A673 (cell line): ENCODE measurements around the gene SIN3B. TPM values are rescaled to one million over a fixed set of nuclear protein-coding genes. Genes with fewer than 3 reads are reported as not detected.

ENCODE experiments used
- BruUV-seq: library from RNA; stranded (reverse); fragments of 400-500 nt; replicated peaks from 2 replicates; lab custom pipeline; 2021; lab: Mats Ljungman, UMichigan
- CTCF ChIA-PET: fragments of 300-600 bp; sonication (Branson Sonifier 250); formaldehyde crosslinking; loops from one replicate; lab custom pipeline; 2022; ENCODE audit warnings: antibody characterized with exemption; lab: Charles Lee
- POLR2A ChIA-PET: fragments of 300-600 bp; sonication (Branson Sonifier 250); formaldehyde crosslinking; loops from one replicate; lab custom pipeline; 2022; ENCODE audit warnings: antibody characterized with exemption; ENCODE audit not compliant: low non-redundant PET; lab: Charles Lee
- DNase-seq: peaks from one replicate; pipeline ENCODE4 v3.0.0-alpha.2; 2015; ENCODE audit warnings: low spot score
- H3K27ac ChIP-seq: fragments of 200-600 bp; sonication (generic); 2 replicates; pipeline ENCODE4 v1.5.1; 2016; ENCODE audit warnings: mixed run types, low read depth, mild to moderate bottlenecking, mixed read lengths, antibody characterized with exemption, low read length; ENCODE audit not compliant: poor library complexity, severe bottlenecking
- H3K27me3 ChIP-seq: fragments of 200-600 bp; sonication (generic); replicated peaks from 2 replicates; pipeline ENCODE4 v1.6.1; 2017; ENCODE audit warnings: mixed run types, low read depth, mild to moderate bottlenecking, mixed read lengths, antibody characterized with exemption, low read length; ENCODE audit not compliant: insufficient read depth, poor library complexity
- H3K36me3 ChIP-seq: fragments of 200-600 bp; sonication (generic); 2 replicates; pipeline ENCODE4 v1.6.1; 2016; ENCODE audit warnings: mixed run types, mild to moderate bottlenecking, mixed read lengths, antibody characterized with exemption, low read length; ENCODE audit not compliant: insufficient read depth, poor library complexity, severe bottlenecking
- H3K4me1 ChIP-seq: fragments of 200-600 bp; sonication (generic); 2 replicates; pipeline ENCODE4 v1.6.1; 2017; ENCODE audit warnings: mixed run types, mild to moderate bottlenecking, mixed read lengths, antibody characterized with exemption, low read length; ENCODE audit not compliant: insufficient read depth, poor library complexity, severe bottlenecking
- H3K4me3 ChIP-seq: fragments of 200-600 bp; sonication (generic); 2 replicates; pipeline ENCODE4 v1.5.1; 2016; ENCODE audit warnings: low read depth, mixed run types, mild to moderate bottlenecking, mixed read lengths, low read length; ENCODE audit not compliant: poor library complexity, severe bottlenecking
- H3K9me3 ChIP-seq: fragments of 200-600 bp; sonication (generic); 2 replicates; pipeline ENCODE4 v1.6.1; 2016; ENCODE audit warnings: mixed run types, low read depth, mild to moderate bottlenecking, mixed read lengths, antibody characterized with exemption, low read length; ENCODE audit not compliant: poor library complexity, severe bottlenecking
- CTCF ChIP-seq: fragments of 300-800, 200-600 bp; sonication (generic); conservative IDR thresholded peaks from 2 replicates; pipeline ENCODE4 v1.5.1; 2017; ENCODE audit warnings: low read depth, mild to moderate bottlenecking, antibody characterized with exemption, low read length, moderate library complexity, mixed read lengths
- EZH2 ChIP-seq: fragments of 200-600 bp; sonication (generic); IDR thresholded peaks from 2 replicates; pipeline ENCODE4 v1.6.1; 2017; ENCODE audit warnings: borderline replicate concordance, low read depth, mild to moderate bottlenecking, mixed read lengths, antibody characterized with exemption, low read length; ENCODE audit not compliant: poor library complexity, severe bottlenecking
- intact Hi-C: fragments of 100-400 bp; cut with micrococcal nuclease; formaldehyde crosslinking; loops from one replicate; pipeline ENCODE4 v1.10.0; 2022; ENCODE audit not compliant: unreplicated experiment
- total RNA-seq: library from RNA; stranded (reverse); gene quantifications from 2 replicates; pipeline ENCODE4 v1.2.3, GENCODE V29; 2021

Gene SIN3B
- total RNA-seq, 1 experiment from 2014 or later = 76.7 TPM

GRCh38 chr19:16895467-16896145, 66.4 kb downstream of the SIN3B start:
- TF ChIP-seq CTCF = no peak
- no peak for TF ChIP-seq EZH2
- POLR2A ChIA-PET = no interaction called here
- Histone ChIP-seq H3K27me3 (no peaks in the 10 kb centered on the region), H3K27ac (no peak overlapping the region), H3K4me3 (peak overlapping the region; percentile 51), H3K9me3 (no peaks in the 10 kb centered on the region), H3K36me3 (no peaks in the 10 kb centered on the region), H3K4me1 (peaks cover 11% of the 10 kb centered on the region)
- no peak for DNase-seq
- CTCF ChIA-PET = no interaction called here
- no TSS peak for BruUV-seq
- intact Hi-C loops = no loop called here

- POLR2A ChIA-PET = no interaction called here
- BruUV-seq = no TSS peak
These were observed 67.2 kb downstream of the SIN3B start for GRCh38 chr19:16896146-16897028.

More at GRCh38 chr19:16896146-16897028, 67.2 kb downstream of the SIN3B start:
- CTCF ChIA-PET = no interaction called here
- no peaks in the 10 kb centered on the region for H3K27me3 ChIP-seq
- peak overlapping the region; percentile 51 for H3K4me3 ChIP-seq
- no peak for DNase-seq
- no peaks in the 10 kb centered on the region for H3K36me3 ChIP-seq
- no peak overlapping the region for H3K27ac ChIP-seq
- no peaks in the 10 kb centered on the region for H3K9me3 ChIP-seq
- no peak for TF ChIP-seq CTCF
- TF ChIP-seq EZH2 = no peak
- intact Hi-C loops = no loop called here
- peaks cover 11% of the 10 kb centered on the region for H3K4me1 ChIP-seq
